HG02981 (cell line): ENCODE measurements around the gene CCM2.

Experiments
- ATAC-seq: cut with Tn5 transposase; IDR thresholded peaks from one replicate; pipeline ENCODE4 v1.9.1; 2021; ENCODE audit warnings: mild to moderate bottlenecking, moderate library complexity; ENCODE audit not compliant: unreplicated experiment

Gene CCM2

DNA sequence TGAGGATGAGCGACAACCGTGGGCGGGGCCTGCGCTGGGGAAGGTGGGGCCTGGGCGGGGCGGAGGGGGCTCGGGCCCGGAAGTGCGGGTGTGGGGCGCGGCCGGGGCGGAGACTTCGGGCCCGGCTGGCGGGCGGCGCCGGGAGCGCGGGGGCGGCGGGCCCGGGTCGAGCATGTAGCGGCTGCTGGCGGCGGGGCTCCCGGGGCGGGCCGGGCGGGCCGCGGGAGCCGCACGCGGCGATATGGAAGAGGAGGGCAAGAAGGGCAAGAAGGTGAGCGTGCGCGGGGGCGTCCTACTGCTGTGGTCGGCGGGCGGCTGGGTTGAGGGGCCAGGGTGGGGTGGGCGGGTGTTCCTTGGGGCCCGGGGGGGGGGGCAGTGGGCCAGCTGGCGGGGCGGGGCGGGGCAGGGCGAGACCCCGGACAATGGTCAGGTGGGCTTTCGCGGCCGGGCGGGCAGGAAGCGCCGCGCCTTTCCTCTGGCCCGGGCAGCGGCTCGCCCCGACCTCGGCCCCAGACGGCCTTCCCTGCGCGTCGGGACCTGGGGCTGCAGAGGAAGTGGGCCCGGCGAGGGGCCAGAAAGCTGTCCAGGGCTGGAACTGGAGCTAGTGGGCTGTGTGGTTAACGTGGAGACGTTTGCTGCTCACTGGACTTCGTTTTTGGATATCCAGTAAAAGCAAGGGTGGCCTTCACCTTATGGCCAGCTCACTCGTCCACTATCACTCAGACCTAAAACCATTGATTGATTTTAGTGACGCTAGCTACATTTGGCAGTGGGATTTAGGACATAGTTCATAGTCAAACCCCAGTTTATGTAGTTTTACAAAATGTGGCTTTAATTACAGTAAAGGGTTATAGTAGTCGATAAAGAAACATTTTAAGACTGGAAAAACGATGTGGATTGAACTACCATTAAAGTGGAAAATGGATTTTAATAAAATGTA lies at the start of gene CCM2:
Gene CCM2, plus strand, starts transcription at position 109 of the 940 bp plus-strand sequence. Its CDS starts 133 bp downstream, at position 242.
- ATAC-seq = no peak

DNA sequence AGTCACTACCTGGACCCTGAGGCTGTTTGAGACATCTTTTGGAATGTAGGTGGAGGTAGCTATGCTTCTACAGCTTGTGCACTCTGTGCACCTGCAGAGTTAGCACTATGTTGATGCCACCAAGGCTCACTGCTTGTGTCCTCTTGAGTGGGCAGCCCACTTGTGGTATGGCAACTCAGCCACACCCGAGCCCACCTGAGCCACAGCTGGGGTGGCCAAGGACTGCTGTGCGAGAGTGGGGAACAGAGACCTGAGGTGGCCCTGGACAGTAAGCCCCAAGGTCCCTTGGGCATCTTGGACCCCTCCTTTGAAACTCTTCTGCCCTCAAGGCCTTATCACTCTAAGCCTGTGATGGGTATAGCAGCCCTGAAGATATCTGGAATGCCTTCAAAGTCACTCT lies 46.8 kb upstream of the CCM2 start:
- no peak for ATAC-seq

DNA sequence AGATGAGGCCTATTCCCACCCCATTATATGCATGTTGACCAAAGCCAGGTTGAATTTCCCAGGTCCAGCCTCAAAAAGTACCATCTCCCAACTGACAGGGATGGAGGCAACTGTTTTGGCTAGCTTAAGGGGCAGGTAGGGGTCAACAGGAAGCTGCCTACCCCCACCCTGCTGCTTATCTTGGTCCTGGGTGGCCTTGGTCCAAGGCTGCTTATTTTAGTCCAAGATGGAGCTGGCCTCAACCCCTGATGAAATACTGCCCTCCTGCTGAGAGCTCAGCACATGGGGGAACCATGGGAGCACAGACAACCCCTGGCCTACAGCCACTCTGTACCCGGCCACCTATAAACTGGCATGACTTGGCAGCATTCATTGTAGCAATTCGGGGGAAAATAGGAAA lies 44.3 kb upstream of the CCM2 start:
- no peak for ATAC-seq

DNA sequence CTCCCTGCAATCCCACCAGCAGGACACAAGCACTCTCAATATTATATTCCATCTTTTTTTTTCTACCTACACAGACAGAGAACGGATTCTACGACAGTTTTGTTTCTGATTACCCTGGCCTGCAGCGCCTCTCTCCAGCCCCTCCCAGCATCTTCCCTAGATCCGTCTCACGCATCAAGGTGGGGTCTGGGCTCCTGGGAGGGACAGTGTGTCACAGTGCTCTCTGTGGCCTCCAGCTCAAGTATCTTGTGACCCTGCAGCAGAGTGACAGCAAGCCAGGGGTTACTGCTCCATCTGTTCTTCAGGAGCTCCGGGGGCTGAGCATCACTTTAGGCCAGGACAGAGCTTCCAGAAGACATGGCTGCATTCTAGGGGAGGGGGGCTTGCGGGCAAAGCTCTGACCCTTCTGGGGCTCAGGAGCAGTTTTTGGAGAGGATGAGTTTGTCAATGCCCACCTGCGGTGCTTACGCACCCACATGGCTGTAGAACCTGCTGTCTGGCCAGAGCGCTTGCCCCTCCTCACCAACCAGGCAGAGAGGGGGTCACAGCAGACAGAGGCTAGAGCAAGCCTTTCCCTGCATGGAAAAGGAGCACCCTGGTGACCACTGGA lies 43.7 kb upstream of the CCM2 start:
- no peak for ATAC-seq

DNA sequence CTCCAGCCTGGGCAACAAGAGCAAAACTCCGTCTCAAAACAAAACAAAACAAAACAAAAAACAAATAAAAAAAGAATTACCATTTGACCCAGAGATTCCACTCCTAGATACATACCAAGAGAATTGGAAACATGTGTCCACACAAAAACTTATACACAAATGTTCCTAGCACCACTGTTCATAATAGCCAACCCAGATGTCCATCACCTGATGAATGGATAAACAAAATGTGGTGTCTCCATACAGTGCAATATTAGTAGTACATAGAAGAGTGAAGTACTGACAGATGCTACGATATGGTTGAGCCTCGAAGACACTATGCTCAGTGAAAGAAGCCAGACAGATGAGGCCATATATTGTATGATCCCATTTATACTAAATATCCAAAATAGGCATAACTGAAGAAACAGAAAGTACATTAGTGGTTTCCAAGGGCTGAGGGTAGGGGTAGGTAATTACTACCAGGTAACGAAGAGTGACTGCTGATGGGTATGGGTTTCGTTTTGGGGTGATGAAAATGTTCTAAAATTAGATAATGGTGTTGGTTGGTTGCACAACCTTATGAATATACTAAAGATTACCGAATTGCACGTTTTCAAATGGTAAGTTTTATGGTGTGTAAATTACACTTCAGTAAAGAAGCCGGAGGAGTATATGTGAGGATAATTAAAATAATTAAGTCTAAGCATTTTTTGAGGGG lies 41.2 kb upstream of the CCM2 start:
- ATAC-seq = no peak

DNA sequence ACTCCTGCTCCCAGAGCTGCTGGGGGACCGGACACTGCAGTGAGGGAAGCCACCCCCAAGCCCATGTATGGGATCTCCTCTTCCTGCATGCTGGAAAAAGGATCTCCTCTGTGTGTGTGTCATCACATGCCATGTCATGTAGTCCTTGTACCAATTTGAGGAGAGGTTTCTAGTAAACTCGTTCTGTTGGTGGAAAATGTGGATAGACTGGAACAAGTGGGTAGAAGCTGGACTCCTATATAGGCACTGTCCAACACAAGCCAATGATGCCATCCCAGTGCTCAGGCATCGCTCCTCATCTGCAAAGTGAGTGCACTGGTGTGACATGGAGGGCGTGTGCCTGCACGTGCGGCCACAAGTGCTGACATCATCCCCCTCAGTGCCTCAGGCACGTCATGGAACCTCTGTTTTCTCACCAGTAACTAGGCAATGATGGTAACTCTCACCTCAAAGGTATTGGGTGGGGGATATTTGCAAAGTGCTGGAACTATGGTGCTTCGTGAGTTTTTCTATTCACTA lies 40.5 kb upstream of the CCM2 start:
- ATAC-seq = no peak

DNA sequence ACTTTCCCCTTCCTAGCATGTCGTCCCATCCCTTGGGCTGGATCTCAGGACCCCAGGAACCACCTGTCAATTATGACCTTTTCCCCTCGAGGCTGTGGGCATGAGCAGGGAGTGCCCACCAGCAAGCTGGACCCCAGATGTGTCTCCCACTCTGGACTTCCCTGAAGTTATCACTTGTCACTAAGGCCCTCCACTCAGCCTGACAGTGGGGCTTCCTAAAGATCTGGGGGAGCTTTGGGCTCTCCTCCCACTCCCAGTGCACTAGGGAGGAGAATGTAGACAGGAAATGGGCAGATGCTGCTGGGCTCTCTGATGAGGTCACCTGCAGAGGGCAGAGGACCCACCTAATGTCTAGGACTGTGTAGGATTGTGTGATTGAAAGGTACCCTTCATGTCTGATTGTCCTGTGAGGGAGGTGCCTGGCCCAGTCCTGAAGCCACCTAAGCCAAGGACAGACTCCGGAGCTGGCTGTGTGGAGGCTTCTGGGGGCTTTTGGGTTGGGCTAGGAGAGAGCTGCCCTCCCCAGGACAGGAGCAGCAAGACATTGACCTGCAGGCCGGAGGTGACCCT lies 39.9 kb upstream of the CCM2 start:
- no peak for ATAC-seq

DNA sequence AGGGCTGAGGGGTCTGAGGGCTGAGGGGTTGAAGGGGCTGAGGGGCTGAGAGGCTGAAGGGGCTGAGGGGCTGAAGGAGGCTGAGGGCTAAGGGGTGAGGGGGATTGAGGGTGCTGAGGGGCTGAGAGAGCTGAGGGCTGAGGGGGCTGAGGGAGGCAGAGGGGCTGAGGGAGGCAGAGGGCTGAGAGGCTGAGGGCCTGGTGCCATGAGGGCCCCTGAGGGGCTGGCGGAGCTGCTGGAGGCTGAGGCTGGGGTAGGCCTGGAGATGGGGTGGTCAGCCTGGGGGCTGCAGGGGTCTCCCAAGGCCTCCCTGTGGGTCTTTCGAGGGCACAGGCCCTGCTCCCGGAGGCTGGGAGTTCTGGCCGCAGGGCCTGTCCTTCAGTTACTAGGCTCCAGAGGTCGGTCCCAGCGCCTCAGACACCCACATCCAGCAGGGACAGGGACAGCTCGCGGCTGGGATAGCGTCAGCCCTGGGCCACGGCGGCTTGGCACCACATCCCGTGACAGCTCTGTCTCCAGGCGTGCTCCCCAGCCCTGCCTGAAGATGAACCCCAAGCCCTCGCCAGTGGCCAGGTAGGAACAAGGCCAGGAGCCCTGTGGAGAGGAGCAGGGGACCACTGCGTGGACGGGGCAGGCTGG lies 38.0 kb upstream of the CCM2 start:
- no peak for ATAC-seq

DNA sequence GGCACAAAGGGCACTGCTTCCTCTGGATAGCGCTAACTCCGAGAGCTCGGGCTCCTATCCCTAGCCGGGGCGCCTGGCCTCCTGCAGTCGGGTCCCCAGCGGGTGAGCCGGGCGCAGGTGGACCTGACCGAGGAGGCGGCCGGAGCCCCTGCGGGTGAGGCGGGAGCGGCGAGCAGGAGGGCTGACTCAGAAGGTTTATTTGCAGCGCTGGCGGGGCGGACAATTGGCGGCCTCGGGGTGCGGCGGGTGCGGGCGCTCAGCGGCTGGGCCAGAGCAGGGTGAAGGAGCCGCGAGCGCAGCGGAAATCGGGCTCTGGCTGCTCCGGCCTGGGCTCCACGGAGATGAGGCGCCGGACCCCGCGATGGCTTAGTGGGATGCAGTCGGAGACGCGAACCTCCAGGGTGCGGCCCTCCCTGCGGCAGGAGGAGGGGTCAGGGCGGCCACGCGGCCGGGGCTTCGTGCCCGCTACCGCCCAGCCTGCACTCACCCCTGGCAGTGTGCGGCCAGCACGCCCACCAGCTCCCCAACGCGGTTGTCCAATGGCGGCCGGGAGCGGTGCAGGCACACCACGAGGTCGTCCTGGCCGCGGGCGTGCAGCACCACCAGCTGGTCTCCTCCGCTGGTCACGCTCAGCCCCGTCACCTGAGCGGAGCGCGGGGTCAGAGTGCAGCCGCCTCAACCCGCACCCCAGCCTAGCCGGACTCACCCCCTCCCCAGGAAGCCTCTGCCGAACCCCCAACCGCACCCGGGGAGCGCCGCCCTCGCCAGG lies 37.3 kb upstream of the CCM2 start:
- no peak for ATAC-seq

DNA sequence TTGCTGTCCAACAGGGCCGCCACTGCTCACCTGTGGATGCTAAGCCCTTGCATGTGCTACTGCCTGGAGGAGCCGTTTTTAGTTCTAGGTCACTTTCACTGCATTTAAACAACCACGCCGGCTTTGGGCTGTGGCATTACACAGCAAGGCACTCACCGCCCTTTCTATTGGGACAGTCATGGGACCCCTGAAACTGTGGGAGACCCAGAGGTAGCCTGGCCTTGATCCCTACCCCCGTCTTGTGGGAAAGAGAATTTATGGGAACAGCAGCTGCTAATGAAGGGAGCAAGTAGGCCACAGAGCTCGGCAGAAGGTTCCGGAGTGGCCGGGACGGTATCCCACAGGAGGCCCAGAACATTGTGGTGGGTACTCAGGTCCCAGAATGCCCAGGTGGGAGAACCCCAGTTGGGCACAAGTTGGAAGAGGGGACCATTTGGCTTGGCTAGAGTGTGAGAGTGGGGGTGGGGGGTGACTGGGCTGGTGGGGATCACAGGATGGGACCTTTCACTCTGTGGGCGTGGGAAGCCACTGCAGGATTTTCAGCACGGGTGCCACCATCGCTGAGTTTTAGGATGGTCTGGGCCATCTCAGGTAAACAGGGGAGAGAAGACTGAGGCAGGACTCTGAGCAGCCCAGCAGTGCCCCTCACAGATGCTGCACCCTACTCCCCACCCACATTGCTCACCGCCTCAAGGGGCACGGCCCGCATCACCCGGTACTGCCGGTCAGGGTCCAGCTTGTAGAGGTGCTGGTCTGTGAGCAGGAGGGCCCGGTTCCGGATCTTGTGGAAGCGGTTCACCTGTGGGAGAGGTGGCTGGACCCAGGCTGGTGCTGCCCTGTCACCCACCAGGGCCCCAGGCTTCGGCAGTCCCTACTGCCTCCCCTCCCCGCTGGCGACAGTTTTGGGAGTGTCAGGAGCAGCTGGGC lies 36.4 kb upstream of the CCM2 start:
- no peak for ATAC-seq

DNA sequence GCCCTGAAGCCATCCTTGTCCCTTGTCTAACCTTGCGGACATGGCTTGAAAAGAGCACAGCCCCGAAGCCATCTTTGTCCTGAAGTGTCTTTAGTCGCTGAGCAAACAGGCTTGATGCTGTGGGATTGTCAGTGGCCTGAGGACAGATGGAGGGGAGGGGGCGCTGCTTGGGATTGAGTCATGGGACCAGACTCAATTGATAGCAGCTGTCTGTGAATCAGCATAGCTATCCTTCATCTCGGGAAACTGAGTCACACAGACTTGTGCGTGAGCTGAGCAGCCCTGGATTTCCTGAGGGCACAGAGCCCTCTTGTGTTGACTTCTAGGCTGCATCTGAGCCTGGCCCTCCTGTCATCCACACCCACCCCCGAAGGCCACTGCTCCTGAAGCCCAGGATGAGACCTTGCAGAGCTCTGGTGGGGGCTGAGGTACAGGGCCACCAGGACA lies 35.6 kb upstream of the CCM2 start:
- no peak for ATAC-seq

DNA sequence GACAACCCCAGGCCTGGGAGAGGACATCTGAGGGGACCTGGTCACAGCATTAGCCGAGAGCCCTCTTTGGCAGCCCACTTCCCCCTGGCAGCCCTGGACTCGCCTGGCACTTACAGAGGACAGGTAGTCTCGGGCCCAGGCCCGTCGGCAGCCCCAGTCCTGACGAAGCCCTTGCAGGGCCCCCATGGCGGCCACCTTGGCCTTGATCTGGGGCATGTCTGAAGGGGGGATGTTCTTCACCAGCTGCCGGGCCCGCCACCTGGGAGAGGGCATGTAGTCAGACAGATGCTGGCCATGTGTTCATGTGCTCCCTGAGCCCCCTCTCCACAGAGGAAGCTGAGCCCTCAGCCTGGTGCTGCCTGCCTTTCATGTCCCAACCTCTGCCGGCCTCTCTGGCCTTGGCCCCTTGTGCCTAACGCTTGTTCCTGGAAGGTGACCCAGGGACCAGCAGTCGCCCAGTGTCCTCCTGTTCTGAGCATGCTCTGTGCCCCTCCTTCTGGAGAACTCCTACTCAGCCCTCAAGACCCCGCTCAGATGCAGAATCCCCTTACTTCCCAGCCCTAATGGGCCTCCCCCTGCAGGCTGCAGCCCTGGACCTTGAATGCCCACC lies 35.1 kb upstream of the CCM2 start:
- no peak for ATAC-seq

DNA sequence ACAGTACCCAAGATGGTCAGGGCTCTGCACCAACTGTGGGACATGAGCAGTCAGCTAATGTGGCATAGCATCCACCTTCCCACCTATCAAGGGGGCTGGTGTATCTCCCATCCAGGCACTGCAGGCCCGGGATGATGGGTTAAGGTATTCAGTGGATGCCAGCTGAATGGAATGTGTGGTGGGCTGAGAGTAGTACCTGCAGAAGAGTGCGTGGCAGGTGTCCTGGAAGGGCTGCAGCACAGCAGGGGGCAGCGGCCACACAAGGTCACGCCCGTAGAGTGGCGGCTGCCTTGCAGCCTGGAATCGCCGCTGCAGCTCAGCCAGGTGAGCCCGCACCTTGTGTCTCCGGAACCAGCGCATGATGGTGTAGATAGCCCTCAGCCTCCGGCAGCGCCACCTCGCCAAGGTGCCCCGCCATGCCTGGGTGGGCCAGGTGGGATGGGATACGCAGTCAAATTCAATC lies 34.5 kb upstream of the CCM2 start:
- no peak for ATAC-seq

DNA sequence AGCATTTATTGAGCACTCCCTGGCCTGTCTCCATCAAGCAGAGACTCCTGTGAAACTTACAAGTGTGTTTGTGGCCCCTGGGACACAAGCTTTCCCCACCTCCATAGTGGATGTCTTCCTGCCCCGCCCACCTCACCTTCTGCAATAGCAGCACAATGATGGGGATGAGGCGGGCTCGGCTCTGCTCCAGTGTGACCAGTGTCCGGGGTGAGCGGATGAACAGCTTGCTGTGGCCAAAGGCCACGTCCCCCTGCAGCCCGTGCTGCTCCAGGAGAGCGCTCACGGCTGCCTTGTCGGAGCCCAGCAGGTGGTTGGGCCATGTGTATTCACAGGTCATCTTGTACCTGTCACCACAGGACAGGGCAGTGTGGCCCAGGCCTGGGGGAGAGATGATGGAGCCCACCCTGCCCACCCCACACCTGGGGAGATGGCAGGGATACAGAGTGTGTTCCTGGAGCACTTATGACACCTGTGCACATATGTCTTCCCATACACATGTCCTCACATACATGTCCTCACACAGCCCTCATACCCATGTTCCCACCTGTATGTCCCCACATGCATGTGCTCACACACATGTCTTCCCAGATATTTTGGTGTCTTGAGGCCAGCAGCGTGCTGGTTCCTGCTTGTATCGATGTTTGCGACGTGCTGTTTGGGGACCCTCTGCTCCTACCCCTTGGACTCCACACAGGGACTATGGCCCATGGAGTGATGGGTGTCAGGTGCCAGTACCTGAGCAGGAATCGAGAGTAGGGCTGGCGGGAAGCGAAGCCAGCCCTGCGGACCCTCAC lies 33.9 kb upstream of the CCM2 start:
- no peak for ATAC-seq

DNA sequence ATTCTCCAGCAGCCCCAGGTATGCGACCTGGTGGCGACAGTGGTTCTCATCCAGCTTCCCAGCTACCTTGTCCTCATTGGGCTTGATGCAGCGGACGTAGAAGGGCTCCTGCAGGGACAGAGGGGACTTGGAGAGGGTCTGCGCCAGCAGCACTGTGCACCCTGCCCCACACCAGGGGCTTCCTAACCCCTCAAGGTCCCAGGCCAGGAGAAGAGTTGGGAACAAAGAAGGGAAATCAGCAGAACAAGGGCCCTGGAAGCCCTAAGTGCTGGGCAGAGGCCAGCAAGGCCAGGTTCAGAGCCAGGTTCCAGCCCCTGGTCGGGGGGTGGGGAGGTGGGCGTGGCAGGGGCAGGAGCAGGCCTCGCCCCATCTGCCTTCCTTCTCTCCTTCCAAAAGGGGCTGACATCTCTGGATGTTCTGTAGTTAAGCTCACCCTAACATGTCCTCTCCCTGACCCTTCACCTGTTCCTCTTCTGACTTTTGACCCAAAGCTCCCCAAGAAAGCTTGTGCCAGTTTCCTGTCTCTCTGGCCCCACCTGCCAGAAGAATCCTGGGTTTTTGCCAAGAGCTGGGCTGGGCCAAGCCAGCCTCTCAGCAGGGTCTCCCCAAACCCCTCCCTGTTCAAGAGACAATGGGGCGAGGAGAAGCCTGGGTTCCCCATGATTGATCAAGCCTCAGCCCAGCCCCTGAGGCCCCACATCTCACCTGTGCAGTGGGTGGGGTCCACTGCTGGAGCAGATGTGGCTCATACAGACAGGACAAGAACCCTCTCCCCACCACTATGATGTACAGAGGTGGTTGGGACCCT lies 33.1 kb upstream of the CCM2 start:
- no peak for ATAC-seq

DNA sequence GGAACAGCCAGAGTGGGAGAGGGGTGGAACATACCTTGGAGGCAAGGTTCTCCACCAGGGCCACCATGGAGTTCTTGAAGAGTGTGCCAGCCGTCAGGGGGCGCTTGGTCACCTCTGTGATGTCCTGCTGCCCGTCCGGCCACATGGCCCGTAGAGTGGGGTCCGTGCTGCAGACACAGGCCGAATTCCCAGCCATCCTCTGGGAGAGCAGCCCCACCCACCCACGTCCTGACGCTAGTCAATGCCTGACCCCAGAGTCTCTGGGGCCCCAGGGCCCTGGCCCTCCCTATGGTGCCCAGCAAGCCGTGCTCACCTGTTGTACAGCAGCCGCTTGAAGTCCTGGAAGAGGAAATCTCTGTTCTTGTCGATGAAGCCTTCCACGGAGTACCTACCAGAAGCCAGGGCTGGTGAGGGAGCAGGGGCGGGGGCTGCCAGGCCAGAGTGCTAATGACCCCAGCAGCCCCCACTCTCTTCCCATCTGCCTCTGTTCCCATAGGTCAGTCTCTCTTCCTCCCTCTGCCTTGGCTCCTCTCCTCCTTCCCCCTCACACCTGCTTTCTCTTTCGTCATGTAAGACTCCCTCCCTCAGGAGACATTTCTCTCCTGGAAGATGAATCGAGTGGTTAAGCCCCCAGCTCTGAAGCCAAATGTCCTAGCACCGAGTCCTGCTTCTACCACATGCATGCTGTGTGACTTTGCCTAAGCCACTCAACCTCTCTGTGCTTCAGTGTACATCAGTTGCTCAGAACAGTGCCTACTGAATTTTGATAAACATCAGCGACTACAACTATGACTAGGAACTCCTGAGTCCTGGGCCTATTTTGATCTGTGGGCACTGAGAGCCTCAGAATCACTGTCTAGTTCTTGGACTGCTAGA lies 32.2 kb upstream of the CCM2 start:
- ATAC-seq = no peak
